GM12891 (cell line): ENCODE measurements around the gene TSPAN11.

Source experiments
- PAX5 ChIP-seq: IDR thresholded peaks from 2 replicates; pipeline ENCODE4 v1.6.1; 2011; ENCODE audit warnings: low read length, moderate library complexity, mild to moderate bottlenecking; ENCODE audit not compliant: insufficient read depth, severe bottlenecking
- POLR2A ChIP-seq: IDR thresholded peaks from 2 replicates; pipeline ENCODE4 v1.6.1; 2011; ENCODE audit warnings: low read depth, low read length, control low read depth
- POLR2AphosphoS5 ChIP-seq: IDR thresholded peaks from 2 replicates; pipeline ENCODE4 v1.6.1; 2011; ENCODE audit warnings: low read depth, low read length, control low read depth
- TAF1 ChIP-seq: IDR thresholded peaks from 2 replicates; pipeline ENCODE4 v1.6.1; 2011; ENCODE audit warnings: low read depth, low read length, control low read depth

- no peak for TF ChIP-seq POLR2AphosphoS5
- TF ChIP-seq POLR2A, result no peak
- TF ChIP-seq TAF1, result no peak
- TF ChIP-seq PAX5, result no peak
These were observed 4.1 kb downstream of the TSPAN11 start for GRCh38 chr12:30930641-30931040.
